ENCODE results near the gene ZNF581.

Gene ZNF581

GRCh38 chr19:55640577-55641425 is 2.6 kb upstream of the ZNF581 start, which contains the start of gene ZNF580:
TSS of gene ZNF580 (plus strand) at chr19:55641002. CDS start at chr19:55642509, 1,507 bp downstream.
- peak; percentile 21 for ATAC-seq (replicated peaks; ENCODE audit: extremely low read depth, poor library complexity, severe bottlenecking)
- H3K4me3 Mint-ChIP-seq = peak within 1 kb of the TSS; percentile 90
- peaks cover 66% of the 10 kb centered on the region for H3K4me1 Mint-ChIP-seq
- no peaks in the 10 kb centered on the region for H3K27me3 Mint-ChIP-seq
- DNase-seq (ENCODE audit: low spot score in 2 of 2) = no peak
- H3K36me3 Mint-ChIP-seq (ENCODE audit: insufficient read depth) = peaks cover 41% of the 10 kb centered on the region
- peak within 1 kb of the TSS; percentile 74 for H3K27ac Mint-ChIP-seq (ENCODE audit: low read depth)
- no peaks in the 10 kb centered on the region for H3K9me3 Mint-ChIP-seq

GRCh38 chr19:55641426-55642152 is 1.9 kb upstream of the ZNF581 start:
- DNase-seq (ENCODE audit: low spot score in 2 of 2) = no peak

GRCh38 chr19:55642153-55643002 is 1.1 kb upstream of the ZNF581 start:
- peak overlapping the region; percentile 90 for H3K4me3 Mint-ChIP-seq
- no peak for ATAC-seq (replicated peaks; ENCODE audit: extremely low read depth, poor library complexity, severe bottlenecking)
- H3K27ac Mint-ChIP-seq (ENCODE audit: low read depth) = peak overlapping the region; percentile 84
- no peak for DNase-seq (ENCODE audit: low spot score in 2 of 2)
- no peaks in the 10 kb centered on the region for H3K9me3 Mint-ChIP-seq
- H3K27me3 Mint-ChIP-seq = no peaks in the 10 kb centered on the region
- H3K36me3 Mint-ChIP-seq (ENCODE audit: insufficient read depth) = peaks cover 34% of the 10 kb centered on the region
- peaks cover 54% of the 10 kb centered on the region for H3K4me1 Mint-ChIP-seq

More at GRCh38 chr19:55641426-55642152, 1.9 kb upstream of the ZNF581 start:
- ATAC-seq (replicated peaks; ENCODE audit: extremely low read depth, poor library complexity, severe bottlenecking) = no peak
- Mint-ChIP-seq H3K9me3 (no peaks in the 10 kb centered on the region), H3K27me3 (no peaks in the 10 kb centered on the region), H3K27ac (ENCODE audit: low read depth) (peak overlapping the region; percentile 74), H3K4me3 (peak overlapping the region; percentile 90), H3K36me3 (ENCODE audit: insufficient read depth) (peaks cover 37% of the 10 kb centered on the region), H3K4me1 (peaks cover 58% of the 10 kb centered on the region)

- Mint-ChIP-seq H3K27me3 (peaks cover 2% of the 10 kb centered on the region), H3K4me3 (peak overlapping the region; percentile 90), H3K36me3 (ENCODE audit: insufficient read depth) (peaks cover 32% of the 10 kb centered on the region), H3K27ac (ENCODE audit: low read depth) (peak overlapping the region; percentile 84), H3K4me1 (peaks cover 52% of the 10 kb centered on the region), H3K9me3 (no peaks in the 10 kb centered on the region)
- DNase-seq (ENCODE audit: low spot score in 2 of 2) = no peak
- ATAC-seq (replicated peaks; ENCODE audit: extremely low read depth, poor library complexity, severe bottlenecking) = no peak
Measured at GRCh38 chr19:55643887-55644176, 383 bp downstream of the ZNF581 start.

GRCh38 chr19:55644191-55644833 is 863 bp downstream of the ZNF581 start:
- DNase-seq (ENCODE audit: low spot score in 2 of 2) (no peak), ATAC-seq (replicated peaks; ENCODE audit: extremely low read depth, poor library complexity, severe bottlenecking) (no peak)
- peaks cover 30% of the 10 kb centered on the region for H3K36me3 Mint-ChIP-seq (ENCODE audit: insufficient read depth)
- peaks cover 50% of the 10 kb centered on the region for H3K4me1 Mint-ChIP-seq
- peaks cover 7% of the 10 kb centered on the region for H3K27me3 Mint-ChIP-seq
- H3K9me3 Mint-ChIP-seq = no peaks in the 10 kb centered on the region
- peak overlapping the region; percentile 84 for H3K27ac Mint-ChIP-seq (ENCODE audit: low read depth)
- H3K4me3 Mint-ChIP-seq = peak overlapping the region; percentile 90

GRCh38 chr19:55644842-55645511 is 1.5 kb downstream of the ZNF581 start:
- Mint-ChIP-seq H3K27me3 (peaks cover 14% of the 10 kb centered on the region), H3K36me3 (ENCODE audit: insufficient read depth) (peaks cover 30% of the 10 kb centered on the region), H3K4me3 (peak overlapping the region; percentile 90), H3K27ac (ENCODE audit: low read depth) (no peak overlapping the region), H3K9me3 (no peaks in the 10 kb centered on the region), H3K4me1 (peaks cover 56% of the 10 kb centered on the region)
- no peak for DNase-seq (ENCODE audit: low spot score in 2 of 2)
- ATAC-seq (replicated peaks; ENCODE audit: extremely low read depth, poor library complexity, severe bottlenecking) = no peak

- no peak for DNase-seq (ENCODE audit: low spot score in 2 of 2)
- Mint-ChIP-seq H3K9me3 (no peaks in the 10 kb centered on the region), H3K36me3 (ENCODE audit: insufficient read depth) (peaks cover 26% of the 10 kb centered on the region), H3K27ac (ENCODE audit: low read depth) (no peak overlapping the region), H3K4me3 (no peak overlapping the region), H3K4me1 (peaks cover 55% of the 10 kb centered on the region), H3K27me3 (peaks cover 15% of the 10 kb centered on the region)
- ATAC-seq (replicated peaks; ENCODE audit: extremely low read depth, poor library complexity, severe bottlenecking) = no peak
Measured at GRCh38 chr19:55645512-55645881, 2.0 kb downstream of the ZNF581 start.

GRCh38 chr19:55646889-55647731 is 3.7 kb downstream of the ZNF581 start:
- Mint-ChIP-seq H3K4me3 (peak overlapping the region; percentile 69), H3K4me1 (peaks cover 44% of the 10 kb centered on the region), H3K27ac (ENCODE audit: low read depth) (no peak overlapping the region), H3K27me3 (peaks cover 15% of the 10 kb centered on the region), H3K36me3 (ENCODE audit: insufficient read depth) (peaks cover 19% of the 10 kb centered on the region), H3K9me3 (no peaks in the 10 kb centered on the region)
- ATAC-seq (replicated peaks; ENCODE audit: extremely low read depth, poor library complexity, severe bottlenecking) (no peak), DNase-seq (ENCODE audit: low spot score in 2 of 2) (no peak)

GRCh38 chr19:55647732-55648584 is 4.5 kb downstream of the ZNF581 start, which contains the start of gene CCDC106:
TSS of gene CCDC106 (plus strand) at chr19:55648212. CDS start at chr19:55649047, 835 bp downstream.
- H3K4me1 Mint-ChIP-seq = peaks cover 39% of the 10 kb centered on the region
- H3K27ac Mint-ChIP-seq (ENCODE audit: low read depth) = no peak within 1 kb of the TSS
- H3K4me3 Mint-ChIP-seq = peak within 1 kb of the TSS; percentile 69
- peaks cover 15% of the 10 kb centered on the region for H3K27me3 Mint-ChIP-seq
- DNase-seq (ENCODE audit: low spot score in 2 of 2) = no peak
- peaks cover 18% of the 10 kb centered on the region for H3K36me3 Mint-ChIP-seq (ENCODE audit: insufficient read depth)
- no peaks in the 10 kb centered on the region for H3K9me3 Mint-ChIP-seq
- ATAC-seq (replicated peaks; ENCODE audit: extremely low read depth, poor library complexity, severe bottlenecking) = no peak

GRCh38 chr19:55648585-55649267 is 5.3 kb downstream of the ZNF581 start:
- Mint-ChIP-seq H3K9me3 (no peaks in the 10 kb centered on the region), H3K4me1 (peaks cover 31% of the 10 kb centered on the region), H3K4me3 (peak overlapping the region; percentile 69), H3K36me3 (ENCODE audit: insufficient read depth) (peaks cover 18% of the 10 kb centered on the region), H3K27me3 (peaks cover 15% of the 10 kb centered on the region), H3K27ac (ENCODE audit: low read depth) (no peak overlapping the region)
- ATAC-seq (replicated peaks; ENCODE audit: extremely low read depth, poor library complexity, severe bottlenecking) (no peak), DNase-seq (ENCODE audit: low spot score in 2 of 2) (no peak)

All from central memory CD8-positive, alpha-beta T cell (primary cell).